ENCODE data around the gene TRIB2. TPM values are rescaled to one million over a fixed set of nuclear protein-coding genes. Genes with fewer than 3 reads are reported as not detected.

The TRIB2 gene
- total RNA-seq, 2 donors from 2014 or later, result 2.4 to 4.1 TPM

- ATAC-seq (replicated peaks in 1 of 2) (no peak), DNase-seq (no peak)
- H3K4me1 Mint-ChIP-seq (ENCODE audit: low read depth), result no peaks in the 10 kb centered on the region
- H3K27ac Mint-ChIP-seq, result no peak overlapping the region
- H3K36me3 Mint-ChIP-seq (ENCODE audit: insufficient read depth in 2 of 2), result peaks cover 0 to 2% of the 10 kb centered on the region in 2 donors
- H3K27me3 Mint-ChIP-seq (ENCODE audit: low read depth), result no peaks in the 10 kb centered on the region
- H3K4me3 Mint-ChIP-seq, result no peak overlapping the region
- peaks cover 3 to 6% of the 10 kb centered on the region in 2 donors for H3K9me3 Mint-ChIP-seq
These were observed 33.6 kb downstream of the TRIB2 start for GRCh38 chr2:12750166-12750905.

- no peaks in the 10 kb centered on the region for H3K27me3 Mint-ChIP-seq (ENCODE audit: low read depth)
- no peak overlapping the region for H3K27ac Mint-ChIP-seq
- H3K4me3 Mint-ChIP-seq, result no peak overlapping the region
- no peaks in the 10 kb centered on the region for H3K4me1 Mint-ChIP-seq (ENCODE audit: low read depth)
- ATAC-seq (replicated peaks in 1 of 2) (no peak), DNase-seq (no peak)
- H3K9me3 Mint-ChIP-seq, result peaks cover 0 to 2% of the 10 kb centered on the region in 2 donors
- no peaks in the 10 kb centered on the region for H3K36me3 Mint-ChIP-seq (ENCODE audit: insufficient read depth in 2 of 2)
These were observed 37.9 kb downstream of the TRIB2 start for GRCh38 chr2:12754643-12755042.

- DNase-seq (no peak), ATAC-seq (replicated peaks in 1 of 2) (no peak)
- Mint-ChIP-seq H3K4me1 (ENCODE audit: low read depth) (no peaks in the 10 kb centered on the region), H3K27ac (no peak overlapping the region), H3K27me3 (ENCODE audit: low read depth) (no peaks in the 10 kb centered on the region), H3K4me3 (no peak overlapping the region), H3K9me3 (peaks cover 0 to 2% of the 10 kb centered on the region in 2 donors), H3K36me3 (ENCODE audit: insufficient read depth in 2 of 2) (no peaks in the 10 kb centered on the region)
These were observed 38.6 kb downstream of the TRIB2 start for GRCh38 chr2:12755384-12755783.

- H3K9me3 Mint-ChIP-seq, result no peaks in the 10 kb centered on the region
- no peaks in the 10 kb centered on the region for H3K27me3 Mint-ChIP-seq (ENCODE audit: low read depth)
- no peaks in the 10 kb centered on the region for H3K36me3 Mint-ChIP-seq (ENCODE audit: insufficient read depth in 2 of 2)
- DNase-seq, result no peak
- H3K4me1 Mint-ChIP-seq (ENCODE audit: low read depth), result peaks cover 8% of the 10 kb centered on the region
- no peak overlapping the region for H3K27ac Mint-ChIP-seq
- H3K4me3 Mint-ChIP-seq, result no peak overlapping the region
- no peak for ATAC-seq (replicated peaks in 1 of 2)
These were observed 42.5 kb downstream of the TRIB2 start for GRCh38 chr2:12759248-12759647.

- H3K27ac Mint-ChIP-seq, result no peak overlapping the region
- DNase-seq (no peak), ATAC-seq (replicated peaks in 1 of 2) (no peak)
- no peaks in the 10 kb centered on the region for H3K27me3 Mint-ChIP-seq (ENCODE audit: low read depth)
- H3K4me1 Mint-ChIP-seq (ENCODE audit: low read depth), result peaks cover 8% of the 10 kb centered on the region
- H3K4me3 Mint-ChIP-seq, result peak overlapping the region in 1 of 2 donors; percentile 38
- H3K36me3 Mint-ChIP-seq (ENCODE audit: insufficient read depth in 2 of 2), result no peaks in the 10 kb centered on the region
- H3K9me3 Mint-ChIP-seq, result no peaks in the 10 kb centered on the region
These were observed 44.4 kb downstream of the TRIB2 start for GRCh38 chr2:12761104-12761503.

GRCh38 chr2:12762337-12762736, 45.6 kb downstream of the TRIB2 start:
- DNase-seq (no peak), ATAC-seq (replicated peaks in 1 of 2) (no peak)
- no peak overlapping the region for H3K27ac Mint-ChIP-seq
- H3K9me3 Mint-ChIP-seq, result no peaks in the 10 kb centered on the region
- H3K4me3 Mint-ChIP-seq, result no peak overlapping the region
- H3K27me3 Mint-ChIP-seq (ENCODE audit: low read depth), result peaks cover under 1% of the 10 kb centered on the region
- H3K36me3 Mint-ChIP-seq (ENCODE audit: insufficient read depth in 2 of 2), result no peaks in the 10 kb centered on the region
- H3K4me1 Mint-ChIP-seq (ENCODE audit: low read depth), result peaks cover 8% of the 10 kb centered on the region

- Mint-ChIP-seq H3K4me1 (ENCODE audit: low read depth) (peaks cover 8% of the 10 kb centered on the region), H3K9me3 (no peaks in the 10 kb centered on the region), H3K4me3 (no peak overlapping the region), H3K36me3 (ENCODE audit: insufficient read depth in 2 of 2) (no peaks in the 10 kb centered on the region), H3K27me3 (ENCODE audit: low read depth) (peaks cover 7% of the 10 kb centered on the region), H3K27ac (no peak overlapping the region)
- DNase-seq (no peak), ATAC-seq (replicated peaks in 1 of 2) (no peak)
These were observed 46.2 kb downstream of the TRIB2 start for GRCh38 chr2:12762976-12763375.

- Mint-ChIP-seq H3K36me3 (ENCODE audit: insufficient read depth in 2 of 2) (no peaks in the 10 kb centered on the region), H3K27me3 (ENCODE audit: low read depth) (peaks cover 12% of the 10 kb centered on the region), H3K4me1 (ENCODE audit: low read depth) (peaks cover 8% of the 10 kb centered on the region), H3K4me3 (no peak overlapping the region), H3K9me3 (no peaks in the 10 kb centered on the region), H3K27ac (no peak overlapping the region)
- DNase-seq, result no peak
- ATAC-seq (replicated peaks in 1 of 2), result no peak
These were observed 46.8 kb downstream of the TRIB2 start for GRCh38 chr2:12763486-12763885.

- peaks cover 8% of the 10 kb centered on the region for H3K4me1 Mint-ChIP-seq (ENCODE audit: low read depth)
- no peak overlapping the region for H3K4me3 Mint-ChIP-seq
- peaks cover 17% of the 10 kb centered on the region for H3K27me3 Mint-ChIP-seq (ENCODE audit: low read depth)
- no peak for ATAC-seq (replicated peaks in 1 of 2)
- no peaks in the 10 kb centered on the region for H3K9me3 Mint-ChIP-seq
- H3K36me3 Mint-ChIP-seq (ENCODE audit: insufficient read depth in 2 of 2), result no peaks in the 10 kb centered on the region
- no peak for DNase-seq
- no peak overlapping the region for H3K27ac Mint-ChIP-seq
These were observed 47.5 kb downstream of the TRIB2 start for GRCh38 chr2:12764075-12764730.

- DNase-seq (no peak), ATAC-seq (replicated peaks in 1 of 2) (no peak)
- peaks cover 25% of the 10 kb centered on the region for H3K27me3 Mint-ChIP-seq (ENCODE audit: low read depth)
- no peaks in the 10 kb centered on the region for H3K36me3 Mint-ChIP-seq (ENCODE audit: insufficient read depth in 2 of 2)
- H3K27ac Mint-ChIP-seq, result no peak overlapping the region
- H3K4me1 Mint-ChIP-seq (ENCODE audit: low read depth), result peaks cover 13% of the 10 kb centered on the region
- no peak overlapping the region for H3K4me3 Mint-ChIP-seq
- no peaks in the 10 kb centered on the region for H3K9me3 Mint-ChIP-seq
These were observed 48.3 kb downstream of the TRIB2 start for GRCh38 chr2:12764849-12765605.

GRCh38 chr2:12766421-12766879, 49.7 kb downstream of the TRIB2 start:
- no peak overlapping the region for H3K4me3 Mint-ChIP-seq
- no peak for DNase-seq
- ATAC-seq (replicated peaks in 1 of 2), result no peak
- no peak overlapping the region for H3K27ac Mint-ChIP-seq
- H3K27me3 Mint-ChIP-seq (ENCODE audit: low read depth), result peaks cover 38% of the 10 kb centered on the region
- peaks cover 4% of the 10 kb centered on the region for H3K4me1 Mint-ChIP-seq (ENCODE audit: low read depth)
- no peaks in the 10 kb centered on the region for H3K36me3 Mint-ChIP-seq (ENCODE audit: insufficient read depth in 2 of 2)
- no peaks in the 10 kb centered on the region for H3K9me3 Mint-ChIP-seq

GRCh38 chr2:12767541-12767940, 50.8 kb downstream of the TRIB2 start:
- Mint-ChIP-seq H3K4me3 (no peak overlapping the region), H3K36me3 (ENCODE audit: insufficient read depth in 2 of 2) (no peaks in the 10 kb centered on the region), H3K27ac (no peak overlapping the region), H3K27me3 (ENCODE audit: low read depth) (peaks cover 42% of the 10 kb centered on the region), H3K9me3 (no peaks in the 10 kb centered on the region), H3K4me1 (ENCODE audit: low read depth) (peaks cover 4% of the 10 kb centered on the region)
- DNase-seq (no peak), ATAC-seq (replicated peaks in 1 of 2) (no peak)

- no peaks in the 10 kb centered on the region for H3K36me3 Mint-ChIP-seq (ENCODE audit: insufficient read depth in 2 of 2)
These were observed 51.4 kb downstream of the TRIB2 start for GRCh38 chr2:12767996-12768624.

More at GRCh38 chr2:12767996-12768624, 51.4 kb downstream of the TRIB2 start:
- no peak overlapping the region for H3K4me3 Mint-ChIP-seq
- ATAC-seq (replicated peaks in 1 of 2), result no peak
- no peaks in the 10 kb centered on the region for H3K9me3 Mint-ChIP-seq
- peaks cover 42% of the 10 kb centered on the region for H3K27me3 Mint-ChIP-seq (ENCODE audit: low read depth)
- no peak overlapping the region for H3K27ac Mint-ChIP-seq
- no peak for DNase-seq
- H3K4me1 Mint-ChIP-seq (ENCODE audit: low read depth), result peaks cover 4% of the 10 kb centered on the region

Data from activated T-cell treated with anti-CD3 and anti-CD28 coated beads, Interleukin-2, amount 50 U/mL, for 72 hours (primary cell).